T47D (cell line): ENCODE measurements around the gene CCDC146.
"Not testable (repeated sequence)": the region's sequence is repeated elsewhere in the genome, so short reads cannot be mapped to it uniquely, and the experiment has no call there.

Source experiments
- DNase-seq, 2 experiments: peaks; one replicate each; pipeline versions ENCODE4 v3.0.0 to v3.0.0-alpha.2; 2011 to 2012; ENCODE audit warnings: low read depth in 1 of 2, low spot score in 1 of 2
- JUND ChIP-seq: IDR thresholded peaks from 2 replicates; pipeline ENCODE4 v1.6.1; 2012; ENCODE audit warnings: low read depth
- in situ Hi-C: cut with HindIII; loops from 2 replicates; pipeline ENCODE4 v1.10.0; 2016; ENCODE audit warnings: low sequenced_read_pairs, low pct_unique_long_range_greater_than_20kb

Gene CCDC146

DNA sequence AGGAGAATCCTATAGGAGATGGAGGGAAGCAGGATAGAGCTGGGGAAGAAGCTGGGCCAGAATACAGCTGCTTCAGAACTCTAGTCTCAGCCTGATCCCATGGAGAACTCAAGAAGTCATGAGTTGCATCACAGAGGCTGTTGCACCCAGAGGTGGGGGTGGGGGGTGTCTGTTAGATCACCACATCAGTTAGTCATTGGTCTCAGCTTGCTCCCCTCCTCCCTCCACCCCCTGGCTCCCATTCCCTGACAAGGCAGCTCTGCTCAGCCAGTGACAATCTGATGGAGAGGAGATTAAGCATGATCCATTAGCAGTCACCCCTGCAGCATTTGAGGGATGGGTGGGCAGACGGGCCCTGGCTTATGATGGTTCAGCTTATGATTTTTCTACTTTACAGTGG, 135.6 kb downstream of the CCDC146 start:
- no peak for TF ChIP-seq JUND
- in situ Hi-C loops: no loop called here
- no peak for DNase-seq

GRCh38 chr7:77258593-77258992, 136.2 kb downstream of the CCDC146 start:
- in situ Hi-C loops: no loop called here
- TF ChIP-seq JUND: no peak
- no peak for DNase-seq

- no peak for TF ChIP-seq JUND
- in situ Hi-C loops: no loop called here
- DNase-seq: no peak
Observed at GRCh38 chr7:77262316-77262715, 139.9 kb downstream of the CCDC146 start.

DNA sequence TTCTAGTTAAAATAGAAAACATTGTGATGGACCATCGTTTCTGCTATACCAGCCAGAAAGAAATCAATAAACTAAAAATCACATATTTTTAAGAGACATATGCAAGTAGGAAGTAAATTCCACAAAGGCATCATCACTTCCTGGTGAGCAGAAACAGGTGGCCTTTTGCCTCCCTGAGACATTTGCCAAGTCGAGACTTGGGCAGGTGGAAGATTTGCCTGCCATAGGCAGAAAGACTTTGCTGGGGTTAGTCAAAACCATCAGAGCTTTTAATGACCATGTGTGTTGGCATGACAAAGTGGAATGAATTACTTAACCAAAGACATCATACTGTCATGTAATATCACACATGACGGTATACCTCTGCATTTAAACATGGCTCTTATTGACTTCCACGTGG, 143.3 kb downstream of the CCDC146 start:
- DNase-seq: no peak
- TF ChIP-seq JUND: no peak
- in situ Hi-C loops: no loop called here

- in situ Hi-C loops: no loop called here
- no peak for DNase-seq
- no peak for TF ChIP-seq JUND
Observed at GRCh38 chr7:77266291-77266794, 143.9 kb downstream of the CCDC146 start.

- DNase-seq: no peak
- in situ Hi-C loops: no loop called here
- no peak for TF ChIP-seq JUND
Observed at GRCh38 chr7:77269360-77270093, 147.1 kb downstream of the CCDC146 start.

DNA sequence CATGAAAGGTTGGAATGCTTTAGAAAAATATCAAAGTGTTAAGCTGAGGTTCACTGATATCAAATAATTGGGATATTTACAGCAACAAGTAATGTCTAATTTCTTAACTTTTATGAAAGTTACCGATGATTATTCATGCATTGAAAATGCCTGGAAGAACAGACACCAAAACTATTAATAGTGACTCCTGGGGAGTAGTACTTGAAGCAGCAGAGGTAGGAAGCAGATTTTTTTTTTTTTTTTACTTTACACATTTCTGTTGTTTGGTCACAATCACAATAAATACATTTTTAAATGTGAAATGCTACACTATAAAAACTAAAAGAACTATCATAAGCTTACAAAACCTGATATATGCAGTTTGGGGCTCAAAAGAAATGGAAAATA, 147.7 kb downstream of the CCDC146 start:
- TF ChIP-seq JUND: no peak
- in situ Hi-C loops: no loop called here
- DNase-seq: no peak

DNA sequence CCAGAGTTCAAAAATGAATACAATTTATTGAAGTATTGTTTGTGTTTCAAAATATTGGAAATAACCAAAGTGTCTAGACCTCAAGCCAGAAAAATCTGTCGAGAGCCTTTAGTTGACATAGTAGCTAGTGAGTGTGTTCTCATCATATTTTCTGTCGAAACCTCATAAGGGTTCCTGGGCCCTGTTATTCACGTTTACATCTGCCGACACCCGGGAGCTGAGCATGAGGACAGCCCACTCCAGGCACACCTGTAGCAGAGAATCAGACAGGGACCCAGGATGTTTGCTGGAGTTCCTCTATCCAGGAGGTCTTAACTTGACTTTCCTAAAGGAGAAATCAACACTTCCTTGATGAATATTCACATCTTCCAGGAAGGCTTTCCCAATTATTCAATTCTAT, 149.4 kb downstream of the CCDC146 start:
- TF ChIP-seq JUND: no peak
- in situ Hi-C loops: no loop called here
- no peak for DNase-seq

GRCh38 chr7:77275663-77276062, 153.2 kb downstream of the CCDC146 start:
- DNase-seq, in situ Hi-C loops: not testable (repeated sequence)

DNA sequence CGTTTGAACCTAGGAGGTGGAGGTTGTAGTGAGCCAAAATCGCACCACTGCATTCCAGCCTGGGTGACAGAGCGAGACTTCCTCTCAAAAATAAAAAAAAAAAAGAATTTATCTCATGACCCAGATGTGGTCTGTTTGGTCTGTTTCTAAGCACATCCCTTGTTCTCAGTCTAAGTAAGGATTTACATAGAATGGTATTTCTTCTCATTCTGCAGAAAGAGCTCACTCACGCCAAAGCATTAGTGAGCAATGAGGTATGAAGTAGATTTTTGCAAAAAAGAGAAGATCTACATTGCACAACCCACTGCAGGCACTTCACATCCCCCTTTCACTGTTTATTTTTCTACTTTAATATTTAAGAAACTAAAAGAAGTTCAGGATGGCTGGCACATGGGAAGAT, 153.7 kb downstream of the CCDC146 start:
- TF ChIP-seq JUND: no peak
- in situ Hi-C loops: no loop called here

GRCh38 chr7:77281780-77282478, 159.5 kb downstream of the CCDC146 start:
- no peak for DNase-seq
- in situ Hi-C loops: no loop called here
- no peak for TF ChIP-seq JUND

More for the DNA sequence above, 153.7 kb downstream of the CCDC146 start:
- DNase-seq: no peak

GRCh38 chr7:77282897-77283296, 160.5 kb downstream of the CCDC146 start:
- in situ Hi-C loops: no loop called here
- TF ChIP-seq JUND: no peak
- DNase-seq: no peak

DNA sequence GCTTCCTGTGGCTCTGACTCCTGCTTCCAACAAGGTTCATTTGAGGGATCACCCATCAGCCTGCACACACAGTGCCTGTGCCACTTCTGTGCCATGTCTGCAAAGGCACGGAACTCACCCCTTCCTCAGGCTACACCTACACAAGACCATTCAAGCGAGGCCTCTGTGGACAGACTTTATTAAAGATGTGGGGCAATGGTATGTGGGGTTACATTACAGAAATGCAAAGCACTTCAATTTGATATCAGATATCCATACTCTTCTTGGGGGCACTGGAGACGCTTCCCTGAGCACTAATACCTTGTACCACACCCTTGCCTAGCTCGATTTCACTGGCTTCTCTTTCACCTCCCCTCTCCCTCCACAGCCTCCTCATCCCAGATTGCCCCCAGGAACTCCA, 161.6 kb downstream of the CCDC146 start:
- no peak for DNase-seq
- in situ Hi-C loops: no loop called here

More for the DNA sequence above, 161.6 kb downstream of the CCDC146 start:
- no peak for TF ChIP-seq JUND
